Mucosa of stomach (tissue), 1 donor: ENCODE measurements around the gene KCNMA1.

Experiments used
- H3K27me3 ChIP-seq: one replicate; pipeline ENCODE4 v1.7.0; 2013; ENCODE audit warnings: mild to moderate bottlenecking, low read length; ENCODE audit not compliant: control insufficient read depth, insufficient read depth
- H3K36me3 ChIP-seq: one replicate; pipeline ENCODE4 v1.7.0; 2013; ENCODE audit warnings: low read length; ENCODE audit not compliant: control insufficient read depth, insufficient read depth
- H3K4me1 ChIP-seq: one replicate; pipeline ENCODE4 v1.7.0; 2013; ENCODE audit warnings: mild to moderate bottlenecking, low read length; ENCODE audit not compliant: control insufficient read depth, insufficient read depth
- H3K4me3 ChIP-seq: one replicate; pipeline ENCODE4 v1.7.0; 2013; ENCODE audit warnings: low read length
- H3K9ac ChIP-seq: one replicate; pipeline ENCODE4 v1.7.0; 2013; ENCODE audit warnings: mild to moderate bottlenecking, low read length, moderate library complexity
- H3K9me3 ChIP-seq: one replicate; pipeline ENCODE4 v1.7.0; 2013; ENCODE audit warnings: mild to moderate bottlenecking, low read length, moderate library complexity; ENCODE audit not compliant: control insufficient read depth
- donor health status: Pancreatic carcinoma.

The KCNMA1 gene

DNA sequence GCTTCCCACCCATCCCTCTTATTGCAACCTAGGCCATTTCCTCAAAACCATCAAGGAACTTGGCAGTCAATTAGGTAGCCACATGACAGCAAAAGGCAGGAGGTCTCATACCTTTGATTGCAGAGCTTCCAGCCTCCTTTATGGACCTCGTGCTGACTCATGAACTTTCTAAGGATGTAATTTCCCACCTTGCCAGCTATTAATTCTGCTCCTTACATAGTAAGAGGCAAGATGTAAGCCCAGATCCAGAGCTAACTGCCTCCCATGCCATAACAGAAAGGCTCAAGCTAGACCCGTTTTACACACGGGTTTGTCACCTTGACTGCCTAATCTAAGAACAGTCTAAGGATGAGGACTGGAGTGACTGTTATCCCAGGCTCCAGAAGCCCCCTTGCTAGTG, 565.7 kb downstream of the KCNMA1 start:
- no peak overlapping the region for H3K9ac ChIP-seq
- no peaks in the 10 kb centered on the region for H3K36me3 ChIP-seq
- no peaks in the 10 kb centered on the region for H3K9me3 ChIP-seq
- no peaks in the 10 kb centered on the region for H3K4me1 ChIP-seq
- H3K27me3 ChIP-seq = peaks cover 4% of the 10 kb centered on the region
- H3K4me3 ChIP-seq = no peak overlapping the region

DNA sequence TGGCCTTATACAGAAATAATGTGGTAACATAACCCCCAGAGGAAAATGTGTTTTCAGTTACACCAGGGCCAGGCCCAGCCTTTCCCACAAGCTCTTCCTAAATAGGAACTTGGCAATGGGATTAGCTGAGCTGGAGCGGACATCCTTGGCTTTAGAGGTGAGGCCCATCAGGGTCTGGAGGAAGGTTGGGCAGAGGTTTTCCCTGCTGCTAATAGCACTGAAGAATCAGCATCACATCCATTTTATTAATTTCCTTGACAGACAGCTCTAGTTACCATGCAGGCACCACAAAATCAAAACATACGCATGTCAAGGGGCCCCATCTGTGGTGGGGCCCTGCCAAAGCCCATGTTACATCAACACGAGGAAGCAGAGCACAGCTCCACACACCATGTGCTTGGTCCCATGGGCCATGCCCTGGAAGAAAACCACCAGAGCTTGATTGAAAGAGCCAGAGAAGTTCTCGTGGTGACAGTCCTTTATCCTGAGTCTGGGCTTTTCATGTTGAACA, 566.6 kb downstream of the KCNMA1 start:
- no peaks in the 10 kb centered on the region for H3K9me3 ChIP-seq
- H3K4me3 ChIP-seq = no peak overlapping the region
- H3K36me3 ChIP-seq = no peaks in the 10 kb centered on the region
- no peak overlapping the region for H3K9ac ChIP-seq
- H3K27me3 ChIP-seq = peaks cover 4% of the 10 kb centered on the region
- no peaks in the 10 kb centered on the region for H3K4me1 ChIP-seq

GRCh38 chr10:77070346-77070745, 567.3 kb downstream of the KCNMA1 start:
- Histone ChIP-seq H3K4me3 (no peak overlapping the region), H3K9me3 (no peaks in the 10 kb centered on the region), H3K27me3 (peaks cover 4% of the 10 kb centered on the region), H3K9ac (no peak overlapping the region), H3K36me3 (no peaks in the 10 kb centered on the region), H3K4me1 (no peaks in the 10 kb centered on the region)

- no peaks in the 10 kb centered on the region for H3K27me3 ChIP-seq
- H3K4me1 ChIP-seq = no peaks in the 10 kb centered on the region
- no peak overlapping the region for H3K4me3 ChIP-seq
- H3K9ac ChIP-seq = no peak overlapping the region
- H3K36me3 ChIP-seq = no peaks in the 10 kb centered on the region
- no peaks in the 10 kb centered on the region for H3K9me3 ChIP-seq
These were observed 568.6 kb downstream of the KCNMA1 start for GRCh38 chr10:77068969-77069368.

GRCh38 chr10:77068272-77068671, 569.3 kb downstream of the KCNMA1 start:
- Histone ChIP-seq H3K4me3 (no peak overlapping the region), H3K4me1 (no peaks in the 10 kb centered on the region)

DNA sequence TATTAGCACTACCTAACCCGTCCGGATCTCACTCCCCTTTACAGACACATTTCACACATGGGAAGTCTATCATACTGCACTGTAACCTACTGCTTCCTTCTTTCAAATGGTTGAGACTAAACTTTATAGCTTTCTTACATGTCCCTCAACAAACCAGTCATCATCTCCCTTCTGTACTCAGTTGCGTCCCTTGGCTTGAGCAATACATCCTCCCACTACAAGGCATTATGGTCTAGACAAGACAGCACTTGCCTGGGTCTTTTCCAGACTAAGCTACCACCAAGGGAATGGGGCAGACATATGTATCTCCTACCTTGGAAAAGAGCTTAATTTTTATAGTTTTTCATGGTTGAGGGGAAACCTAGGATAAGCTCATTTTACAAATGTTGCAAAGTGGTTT, 575.2 kb downstream of the KCNMA1 start:
- Histone ChIP-seq H3K27me3 (no peaks in the 10 kb centered on the region), H3K4me3 (no peak overlapping the region), H3K9me3 (no peaks in the 10 kb centered on the region), H3K36me3 (no peaks in the 10 kb centered on the region), H3K4me1 (no peaks in the 10 kb centered on the region), H3K9ac (no peak overlapping the region)

More at GRCh38 chr10:77068272-77068671, 569.3 kb downstream of the KCNMA1 start:
- no peaks in the 10 kb centered on the region for H3K27me3 ChIP-seq
- H3K9me3 ChIP-seq = no peaks in the 10 kb centered on the region
- H3K36me3 ChIP-seq = no peaks in the 10 kb centered on the region
- H3K9ac ChIP-seq = no peak overlapping the region

GRCh38 chr10:77060913-77061312, 576.7 kb downstream of the KCNMA1 start:
- Histone ChIP-seq H3K9ac (no peak overlapping the region), H3K4me1 (no peaks in the 10 kb centered on the region), H3K9me3 (no peaks in the 10 kb centered on the region), H3K27me3 (no peaks in the 10 kb centered on the region), H3K36me3 (no peaks in the 10 kb centered on the region), H3K4me3 (no peak overlapping the region)

- H3K9ac ChIP-seq = no peak overlapping the region
These were observed 581.0 kb downstream of the KCNMA1 start for GRCh38 chr10:77056650-77057049.

DNA sequence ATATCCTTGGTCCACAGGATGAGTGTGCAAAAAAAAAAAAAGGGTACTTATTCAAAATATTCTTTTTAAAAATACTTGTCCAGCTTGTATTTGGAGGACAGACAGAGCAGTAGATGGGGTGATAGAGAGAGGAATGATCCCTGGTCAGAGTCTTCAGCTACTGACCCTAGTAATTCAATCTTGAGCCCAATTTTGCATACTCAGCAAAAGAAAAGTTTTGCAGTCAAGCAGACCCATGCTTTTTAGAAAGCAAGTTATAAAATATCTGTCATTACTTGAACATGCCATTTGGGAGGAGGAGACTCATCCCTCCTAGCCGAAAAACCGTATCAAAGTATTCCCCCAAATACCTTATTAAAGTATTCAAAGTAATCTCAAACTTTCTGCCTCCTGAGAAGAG, 585.0 kb downstream of the KCNMA1 start:
- Histone ChIP-seq H3K9me3 (no peaks in the 10 kb centered on the region), H3K4me3 (no peak overlapping the region), H3K4me1 (no peaks in the 10 kb centered on the region), H3K36me3 (no peaks in the 10 kb centered on the region), H3K9ac (no peak overlapping the region), H3K27me3 (no peaks in the 10 kb centered on the region)

More at GRCh38 chr10:77056650-77057049, 581.0 kb downstream of the KCNMA1 start:
- H3K4me1 ChIP-seq = no peaks in the 10 kb centered on the region
- H3K4me3 ChIP-seq = no peak overlapping the region
- H3K9me3 ChIP-seq = no peaks in the 10 kb centered on the region
- no peaks in the 10 kb centered on the region for H3K36me3 ChIP-seq
- H3K27me3 ChIP-seq = no peaks in the 10 kb centered on the region

GRCh38 chr10:77051837-77052236, 585.8 kb downstream of the KCNMA1 start:
- Histone ChIP-seq H3K27me3 (no peaks in the 10 kb centered on the region), H3K36me3 (no peaks in the 10 kb centered on the region), H3K4me1 (no peaks in the 10 kb centered on the region), H3K4me3 (no peak overlapping the region), H3K9ac (no peak overlapping the region), H3K9me3 (no peaks in the 10 kb centered on the region)

DNA sequence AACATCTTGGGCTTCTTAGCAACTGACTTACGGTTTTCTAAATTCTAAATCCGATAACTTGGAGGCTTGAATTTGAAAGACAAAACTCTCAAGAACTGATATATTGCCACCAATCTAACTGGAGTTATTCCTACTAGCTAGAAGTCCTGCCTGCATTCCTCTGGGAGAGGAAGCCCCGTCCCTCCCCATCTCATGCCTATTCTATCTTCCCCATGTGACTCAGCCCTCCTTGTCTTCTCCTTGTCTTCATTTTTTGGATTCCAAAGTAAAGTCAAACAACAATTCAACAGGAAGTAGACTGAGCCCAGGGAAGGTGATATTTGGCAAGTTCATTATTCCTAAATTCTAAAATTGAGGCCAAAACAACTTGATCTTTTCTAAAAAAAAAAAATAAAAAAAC, 587.7 kb downstream of the KCNMA1 start:
- Histone ChIP-seq H3K36me3 (no peaks in the 10 kb centered on the region), H3K27me3 (no peaks in the 10 kb centered on the region), H3K9me3 (no peaks in the 10 kb centered on the region), H3K4me1 (no peaks in the 10 kb centered on the region), H3K9ac (no peak overlapping the region), H3K4me3 (no peak overlapping the region)

DNA sequence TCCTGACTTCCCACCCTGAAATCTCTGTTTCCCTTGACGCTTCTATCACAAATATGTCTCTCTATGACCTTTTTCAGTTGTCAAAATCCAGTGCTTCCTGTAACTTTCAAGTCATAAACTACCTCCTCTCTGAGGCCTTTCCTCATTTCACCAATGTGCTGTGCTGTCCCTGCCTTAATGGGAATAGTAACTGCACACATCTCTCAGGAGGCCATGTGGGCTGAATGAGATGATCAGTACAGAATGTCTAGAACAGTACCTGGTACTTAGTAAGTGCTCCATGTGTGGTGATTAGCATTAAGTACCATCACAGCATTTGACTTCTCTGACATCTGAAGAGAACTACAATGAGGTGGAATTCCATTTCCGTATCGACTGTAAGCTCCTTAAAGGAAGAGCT, 588.5 kb downstream of the KCNMA1 start:
- H3K27me3 ChIP-seq = no peaks in the 10 kb centered on the region
- no peaks in the 10 kb centered on the region for H3K4me1 ChIP-seq
- no peaks in the 10 kb centered on the region for H3K36me3 ChIP-seq
- H3K9me3 ChIP-seq = no peaks in the 10 kb centered on the region
- no peak overlapping the region for H3K9ac ChIP-seq
- no peak overlapping the region for H3K4me3 ChIP-seq

GRCh38 chr10:77045085-77045484, 592.5 kb downstream of the KCNMA1 start:
- Histone ChIP-seq H3K4me3 (no peak overlapping the region), H3K4me1 (no peaks in the 10 kb centered on the region)

More at GRCh38 chr10:77045085-77045484, 592.5 kb downstream of the KCNMA1 start:
- no peaks in the 10 kb centered on the region for H3K36me3 ChIP-seq
- no peak overlapping the region for H3K9ac ChIP-seq
- no peaks in the 10 kb centered on the region for H3K27me3 ChIP-seq
- H3K9me3 ChIP-seq = no peaks in the 10 kb centered on the region
